CD4-positive, alpha-beta memory T cell (primary cell): ENCODE results near the gene DACH2. TPM values are rescaled to one million over a fixed set of nuclear protein-coding genes. Genes with fewer than 3 reads are reported as not detected.
"Not testable (repeated sequence)": the region's sequence is repeated elsewhere in the genome, so short reads cannot be mapped to it uniquely, and the experiment has no call there.

ENCODE experiments used
- CTCF ChIA-PET: fragments of 350-600 bp; sonication (Branson Sonifier 250); formaldehyde crosslinking; loops from one replicate; lab custom pipeline; 2021; ENCODE audit warnings: inconsistent platforms; ENCODE audit not compliant: partially characterized antibody; lab: Charles Lee
- POLR2A ChIA-PET: fragments of 350-600 bp; sonication (Branson Sonifier 250); formaldehyde crosslinking; loops from one replicate; lab custom pipeline; 2021; ENCODE audit not compliant: partially characterized antibody; lab: Charles Lee
- DNase-seq, 5 donors: peaks; one replicate each; pipeline versions ENCODE4 v3.0.0 to v3.0.0-alpha.2; 2020 to 2022; ENCODE audit warnings: mixed read lengths in 1 of 5
- H3K27ac ChIP-seq: one replicate; pipeline ENCODE4 v1.7.0; 2013; ENCODE audit warnings: low read depth, low read length
- H3K27me3 ChIP-seq: 2 replicates; pipeline ENCODE4 v1.7.0; 2013; ENCODE audit warnings: mild to moderate bottlenecking, low read length, moderate library complexity; ENCODE audit not compliant: insufficient read depth
- H3K36me3 ChIP-seq: 2 replicates; pipeline ENCODE4 v1.7.0; 2013; ENCODE audit warnings: mild to moderate bottlenecking, low read length, moderate library complexity; ENCODE audit not compliant: insufficient read depth
- H3K4me1 ChIP-seq: 2 replicates; pipeline ENCODE4 v1.7.0; 2013; ENCODE audit warnings: mild to moderate bottlenecking, low read length, moderate library complexity; ENCODE audit not compliant: insufficient read depth
- H3K4me3 ChIP-seq, 2 donors: one replicate each; pipeline ENCODE4 v1.7.0; 2013; ENCODE audit warnings: low read length in 2 of 2, mild to moderate bottlenecking in 1 of 2
- H3K9me3 ChIP-seq, 2 donors: one replicate each; pipeline ENCODE4 v1.7.0; 2013; ENCODE audit warnings: low read length in 2 of 2, control low read depth in 1 of 2; ENCODE audit not compliant: control insufficient read depth in 1 of 2
- H3K27ac Mint-ChIP-seq, 7 donors: one replicate each; pipeline ENCODE4 v1.8.0; 2020 to 2021; ENCODE audit warnings: mixed read lengths in 7 of 7, mild to moderate bottlenecking in 6 of 7, inconsistent platforms in 3 of 7, moderate library complexity in 3 of 7
- H3K27me3 Mint-ChIP-seq, 2 donors: one replicate each; pipeline ENCODE4 v1.8.0; 2020 to 2021; ENCODE audit warnings: mixed read lengths in 2 of 2
- H3K36me3 Mint-ChIP-seq, 2 donors: one replicate each; pipeline ENCODE4 v1.8.0; 2020 to 2021; ENCODE audit warnings: mixed read lengths in 2 of 2, inconsistent platforms in 1 of 2, mild to moderate bottlenecking in 1 of 2
- H3K4me1 Mint-ChIP-seq, 4 donors: one replicate each; pipeline ENCODE4 v1.8.0; 2020 to 2021; ENCODE audit warnings: mixed read lengths in 4 of 4, mild to moderate bottlenecking in 1 of 4
- H3K4me3 Mint-ChIP-seq, 8 donors: one replicate each; pipeline ENCODE4 v1.8.0; 2020 to 2021; ENCODE audit warnings: mixed read lengths in 8 of 8, mild to moderate bottlenecking in 7 of 8, moderate library complexity in 6 of 8, inconsistent platforms in 3 of 8
- H3K9me3 Mint-ChIP-seq, 8 donors: one replicate each; pipeline ENCODE4 v1.8.0; 2020 to 2021; ENCODE audit warnings: mixed read lengths in 8 of 8, mild to moderate bottlenecking in 5 of 8, inconsistent platforms in 3 of 8, moderate library complexity in 1 of 8
- intact Hi-C: fragments of 100-400 bp; cut with micrococcal nuclease; formaldehyde crosslinking; loops from one replicate; pipeline ENCODE4 v1.15.1; 2023
- polyA plus RNA-seq, 2 donors: library from polyadenylated mRNA; unstranded; fragments of 300-500 nt; fragmentation: Illumina TruSeq; gene quantifications; one replicate each; pipeline ENCODE4 v1.2.3, GENCODE V29; 2021
- total RNA-seq, 2 experiments: library from RNA; stranded (reverse); gene quantifications; one replicate each; pipeline ENCODE4 v1.2.3, GENCODE V29; 2021

Gene DACH2
- total and polyA plus RNA-seq, 4 experiments from 2014 or later: not detected

DNA sequence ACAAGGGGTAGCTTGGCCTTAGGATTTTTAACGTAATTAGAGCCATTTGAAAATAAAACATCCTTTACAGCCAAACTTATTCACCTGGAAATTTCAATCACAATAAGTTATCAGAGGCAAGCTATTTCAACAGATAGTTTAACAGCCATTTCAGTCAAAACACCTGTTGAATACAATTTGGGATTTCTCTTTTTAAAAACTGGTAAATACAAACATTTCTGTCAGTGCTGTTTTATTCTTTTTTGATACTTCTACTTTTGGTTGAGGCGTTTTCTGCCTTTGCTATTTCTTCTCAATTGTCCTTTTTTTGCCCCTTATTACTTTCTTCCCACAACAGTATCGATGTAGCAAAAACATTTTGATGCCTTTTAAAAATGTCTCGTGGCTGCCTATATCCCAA lies 2.1 kb upstream of the DACH2 start:
- Histone ChIP-seq H3K27me3 (no peaks in the 10 kb centered on the region), H3K36me3 (no peaks in the 10 kb centered on the region), H3K27ac (no peak overlapping the region), H3K9me3 (no peaks in the 10 kb centered on the region), H3K4me1 (no peaks in the 10 kb centered on the region), H3K4me3 (no peak overlapping the region)
- peaks cover 2 to 10% (median 8%) of the 10 kb centered on the region in 4 donors for H3K4me1 Mint-ChIP-seq
- no peaks in the 10 kb centered on the region for H3K36me3 Mint-ChIP-seq
- DNase-seq: no peak
- H3K27me3 Mint-ChIP-seq: peaks cover 12 to 15% of the 10 kb centered on the region in 2 donors
- ChIA-PET POLR2A (no interaction called here), CTCF (no interaction called here)
- H3K4me3 Mint-ChIP-seq: no peak overlapping the region
- intact Hi-C loops: no loop called here
- no peak overlapping the region for H3K27ac Mint-ChIP-seq
- H3K9me3 Mint-ChIP-seq: peaks cover 0 to 4% (median under 1%) of the 10 kb centered on the region in 8 donors

GRCh38 chrX:86148594-86148993 lies 343 bp downstream of the DACH2 start:
- Mint-ChIP-seq H3K4me1 (peaks cover 2 to 10% (median 8%) of the 10 kb centered on the region in 4 donors), H3K27me3 (peaks cover 12 to 13% of the 10 kb centered on the region in 2 donors), H3K36me3 (no peaks in the 10 kb centered on the region), H3K9me3 (peaks cover 0 to 4% (median under 1%) of the 10 kb centered on the region in 8 donors), H3K4me3 (peak overlapping the region; percentile 56 to 86 (median 80)), H3K27ac (no peak overlapping the region)
- no peak overlapping the region for H3K4me3 ChIP-seq
- H3K27ac ChIP-seq: no peak overlapping the region
- H3K27me3 ChIP-seq: no peaks in the 10 kb centered on the region
- no peaks in the 10 kb centered on the region for H3K9me3 ChIP-seq
- peak in 1 of 5 donors; percentile 0 for DNase-seq
- H3K4me1 ChIP-seq: no peaks in the 10 kb centered on the region
- H3K36me3 ChIP-seq: no peaks in the 10 kb centered on the region
- intact Hi-C loops: no loop called here
- CTCF ChIA-PET: no interaction called here
- POLR2A ChIA-PET: no interaction called here

DNA sequence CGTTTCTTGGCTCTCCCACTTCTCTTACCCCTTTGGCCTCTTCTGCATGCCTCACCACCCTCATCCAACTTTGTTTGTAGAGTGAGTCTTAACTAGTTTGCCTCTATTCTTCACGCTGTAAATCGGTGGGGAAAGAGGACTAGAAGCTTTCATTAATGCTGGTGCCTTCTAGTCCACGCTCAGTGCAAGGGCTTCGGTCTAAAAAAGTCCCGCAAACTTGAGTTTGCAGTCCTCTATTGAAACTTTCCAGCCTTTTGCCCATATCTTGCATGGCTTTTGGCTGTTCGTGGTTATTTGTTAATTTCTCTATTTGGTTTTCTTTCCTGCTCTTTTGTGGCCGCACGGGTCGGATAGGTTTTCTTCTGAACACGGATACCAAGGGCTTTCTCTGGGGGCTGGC lies 868 bp downstream of the DACH2 start:
- Histone ChIP-seq H3K9me3 (no peaks in the 10 kb centered on the region), H3K27me3 (no peaks in the 10 kb centered on the region), H3K4me1 (no peaks in the 10 kb centered on the region), H3K27ac (no peak overlapping the region), H3K36me3 (no peaks in the 10 kb centered on the region), H3K4me3 (no peak overlapping the region)
- DNase-seq: no peak
- Mint-ChIP-seq H3K9me3 (peaks cover 0 to 4% (median under 1%) of the 10 kb centered on the region in 8 donors), H3K4me1 (peaks cover 2 to 10% (median 8%) of the 10 kb centered on the region in 4 donors), H3K36me3 (no peaks in the 10 kb centered on the region), H3K4me3 (peak overlapping the region in 7 of 8 donors; percentile 68 to 86 (median 80)), H3K27me3 (peaks cover 12 to 13% of the 10 kb centered on the region in 2 donors), H3K27ac (peak overlapping the region in 3 of 7 donors; percentile 10 to 35 (median 19))
- intact Hi-C loops: no loop called here
- CTCF ChIA-PET: no interaction called here
- POLR2A ChIA-PET: no interaction called here

- intact Hi-C loops: no loop called here
- Histone ChIP-seq H3K4me1 (no peaks in the 10 kb centered on the region), H3K9me3 (no peaks in the 10 kb centered on the region), H3K36me3 (no peaks in the 10 kb centered on the region), H3K27me3 (no peaks in the 10 kb centered on the region), H3K27ac (no peak overlapping the region), H3K4me3 (no peak overlapping the region)
- Mint-ChIP-seq H3K36me3 (no peaks in the 10 kb centered on the region), H3K4me1 (peaks cover 0 to under 1% (median under 1%) of the 10 kb centered on the region in 4 donors), H3K27me3 (peaks cover 6% of the 10 kb centered on the region in 2 donors), H3K27ac (no peak overlapping the region), H3K4me3 (no peak overlapping the region), H3K9me3 (peaks cover 0 to 2% (median 0%) of the 10 kb centered on the region in 8 donors)
- ChIA-PET POLR2A (no interaction called here), CTCF (no interaction called here)
- DNase-seq: no peak
Observed at GRCh38 chrX:86154553-86154952, 6.3 kb downstream of the DACH2 start.

DNA sequence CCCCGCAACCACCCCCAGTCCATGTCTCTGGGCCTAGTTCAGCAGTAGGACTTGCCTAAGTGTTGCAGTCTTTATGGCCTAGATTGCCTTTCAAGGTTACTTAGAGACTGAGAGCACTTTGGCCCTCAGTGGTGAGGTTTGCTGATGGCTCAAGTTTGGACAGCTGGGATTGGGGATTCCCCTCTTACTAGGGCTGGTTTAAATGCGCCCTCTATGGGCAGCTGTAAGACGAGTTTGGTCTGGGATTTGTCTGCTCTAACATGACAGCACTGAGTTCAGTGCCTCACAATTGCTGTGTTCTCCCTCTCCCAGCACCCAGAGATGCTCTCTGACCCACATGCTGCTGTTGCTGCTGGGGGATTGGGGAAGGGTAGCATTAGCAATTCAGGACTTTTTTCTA lies 23.1 kb downstream of the DACH2 start:
- Mint-ChIP-seq H3K27ac (no peak overlapping the region), H3K4me3 (no peak overlapping the region), H3K9me3 (peaks cover 0 to 2% (median 0%) of the 10 kb centered on the region in 8 donors), H3K27me3 (peaks cover 2 to 3% of the 10 kb centered on the region in 2 donors), H3K36me3 (no peaks in the 10 kb centered on the region), H3K4me1 (no peaks in the 10 kb centered on the region)
- Histone ChIP-seq H3K36me3 (no peaks in the 10 kb centered on the region), H3K27me3 (no peaks in the 10 kb centered on the region), H3K4me3 (no peak overlapping the region), H3K4me1 (no peaks in the 10 kb centered on the region), H3K27ac (no peak overlapping the region), H3K9me3 (no peaks in the 10 kb centered on the region)
- ChIA-PET POLR2A (no interaction called here), CTCF (no interaction called here)
- no peak for DNase-seq
- intact Hi-C loops: no loop called here

- H3K27me3 ChIP-seq: no peaks in the 10 kb centered on the region
- Mint-ChIP-seq H3K27me3 (no peaks in the 10 kb centered on the region), H3K27ac (no peak overlapping the region), H3K4me1 (no peaks in the 10 kb centered on the region), H3K9me3 (peaks cover 0 to 8% (median 0%) of the 10 kb centered on the region in 8 donors), H3K4me3 (no peak overlapping the region), H3K36me3 (no peaks in the 10 kb centered on the region)
- intact Hi-C loops: no loop called here
- no peak for DNase-seq
- no peaks in the 10 kb centered on the region for H3K9me3 ChIP-seq
- H3K27ac ChIP-seq: no peak overlapping the region
- no peak overlapping the region for H3K4me3 ChIP-seq
- no peaks in the 10 kb centered on the region for H3K4me1 ChIP-seq
- POLR2A ChIA-PET: no interaction called here
- H3K36me3 ChIP-seq: no peaks in the 10 kb centered on the region
- CTCF ChIA-PET: no interaction called here
Observed at GRCh38 chrX:86178906-86179305, 30.7 kb downstream of the DACH2 start.

GRCh38 chrX:86181325-86181724 lies 33.1 kb downstream of the DACH2 start:
- POLR2A ChIA-PET, H3K4me3 Mint-ChIP-seq: not testable (repeated sequence)

GRCh38 chrX:86192827-86193226 lies 44.6 kb downstream of the DACH2 start:
- no peaks in the 10 kb centered on the region for H3K36me3 ChIP-seq
- no peak overlapping the region for H3K27ac ChIP-seq
- H3K9me3 Mint-ChIP-seq: peaks cover 0 to 5% (median 0%) of the 10 kb centered on the region in 8 donors
- no peaks in the 10 kb centered on the region for H3K9me3 ChIP-seq
- ChIA-PET CTCF (no interaction called here), POLR2A (no interaction called here)
- no peak overlapping the region for H3K27ac Mint-ChIP-seq
- no peaks in the 10 kb centered on the region for H3K4me1 Mint-ChIP-seq
- no peaks in the 10 kb centered on the region for H3K27me3 Mint-ChIP-seq
- H3K4me1 ChIP-seq: no peaks in the 10 kb centered on the region
- H3K4me3 ChIP-seq: no peak overlapping the region
- DNase-seq: no peak
- H3K36me3 Mint-ChIP-seq: no peaks in the 10 kb centered on the region
- intact Hi-C loops: no loop called here
- no peaks in the 10 kb centered on the region for H3K27me3 ChIP-seq
- no peak overlapping the region for H3K4me3 Mint-ChIP-seq

More at GRCh38 chrX:86181325-86181724, 33.1 kb downstream of the DACH2 start:
- CTCF ChIA-PET, H3K9me3 Mint-ChIP-seq, H3K4me1 Mint-ChIP-seq, H3K36me3 ChIP-seq, H3K36me3 Mint-ChIP-seq, H3K9me3 ChIP-seq, DNase-seq, H3K27ac ChIP-seq, H3K4me1 ChIP-seq, H3K27me3 Mint-ChIP-seq, H3K27ac Mint-ChIP-seq, H3K4me3 ChIP-seq, H3K27me3 ChIP-seq, intact Hi-C loops: not testable (repeated sequence)
